Mesendoderm (in vitro differentiated cells): ENCODE data around the gene ERGIC1.
"Not testable (repeated sequence)": the region's sequence is repeated elsewhere in the genome, so short reads cannot be mapped to it uniquely, and the experiment has no call there.

Source experiments
- DNase-seq: peaks from one replicate; pipeline ENCODE4 v3.0.0; 2013
- H2AK5ac ChIP-seq: 2 replicates; pipeline ENCODE4 v1.6.1; 2013; ENCODE audit warnings: low read length, inconsistent platforms
- H2BK120ac ChIP-seq: 2 replicates; pipeline ENCODE4 v1.6.1; 2013; ENCODE audit warnings: low read depth, mild to moderate bottlenecking, low read length, moderate library complexity, mixed read lengths
- H2BK15ac ChIP-seq: replicated peaks from 2 replicates; pipeline ENCODE4 v1.6.1; 2013; ENCODE audit warnings: low read depth, mild to moderate bottlenecking, moderate library complexity
- H2BK5ac ChIP-seq: 2 replicates; pipeline ENCODE4 v1.6.1; 2013; ENCODE audit warnings: low read length, inconsistent platforms
- H3K18ac ChIP-seq: 2 replicates; pipeline ENCODE4 v1.6.1; 2013; ENCODE audit warnings: mild to moderate bottlenecking, low read length, mixed read lengths
- H3K23ac ChIP-seq: one replicate; pipeline ENCODE4 v1.6.1; 2013; ENCODE audit warnings: low read length
- H3K27ac ChIP-seq: 2 replicates; pipeline ENCODE4 v1.5.1; 2013; ENCODE audit warnings: low read depth, mild to moderate bottlenecking, inconsistent platforms, low read length, moderate library complexity
- H3K27me3 ChIP-seq: 2 replicates; pipeline ENCODE4 v1.6.1; 2013; ENCODE audit warnings: low read length, control low read depth, mild to moderate bottlenecking, inconsistent platforms; ENCODE audit not compliant: insufficient read depth, poor library complexity
- H3K36me3 ChIP-seq: 2 replicates; pipeline ENCODE4 v1.6.1; 2013; ENCODE audit warnings: low read length, inconsistent platforms; ENCODE audit not compliant: control insufficient read depth, insufficient read depth
- H3K4ac ChIP-seq: one replicate; pipeline ENCODE4 v1.6.1; 2013; ENCODE audit warnings: low read depth, mild to moderate bottlenecking, low read length, moderate library complexity
- H3K4me1 ChIP-seq: 2 replicates; pipeline ENCODE4 v1.6.1; 2013; ENCODE audit warnings: low read depth, low read length, inconsistent platforms; ENCODE audit not compliant: control insufficient read depth
- H3K4me2 ChIP-seq: 2 replicates; pipeline ENCODE4 v1.6.1; 2013; ENCODE audit warnings: low read length
- H3K4me3 ChIP-seq: 2 replicates; pipeline ENCODE4 v1.5.1; 2013; ENCODE audit warnings: mild to moderate bottlenecking, low read length
- H3K56ac ChIP-seq: one replicate; pipeline ENCODE4 v1.6.1; 2013; ENCODE audit warnings: low read length
- H3K79me1 ChIP-seq: 2 replicates; pipeline ENCODE4 v1.6.1; 2013; ENCODE audit warnings: low read length, inconsistent platforms
- H3K79me2 ChIP-seq: 2 replicates; pipeline ENCODE4 v1.6.1; 2013; ENCODE audit warnings: mild to moderate bottlenecking, low read length; ENCODE audit not compliant: control insufficient read depth, insufficient read depth
- H3K9ac ChIP-seq: 2 replicates; pipeline ENCODE4 v1.6.1; 2013; ENCODE audit warnings: low read length, inconsistent platforms
- H4K5ac ChIP-seq: one replicate; pipeline ENCODE4 v1.6.1; 2013; ENCODE audit warnings: low read length
- H4K8ac ChIP-seq: one replicate; pipeline ENCODE4 v1.6.1; 2013; ENCODE audit warnings: low read depth, mild to moderate bottlenecking, control low read depth, low read length, moderate library complexity
- whole genome bisulfite sequencing: extraction: QIAGEN DNeasy Blood & Tissue Kit; methylation state at CpG from one replicate; pipeline ENCODE4 v1.1.7; 2013; ENCODE audit warnings: low lambda C conversion rate, missing lambda C conversion rate; ENCODE audit not compliant: insufficient coverage; ENCODE audit errors: extremely low coverage; 5-methylcytosine and 5-hydroxymethylcytosine counted together

Gene ERGIC1

DNA sequence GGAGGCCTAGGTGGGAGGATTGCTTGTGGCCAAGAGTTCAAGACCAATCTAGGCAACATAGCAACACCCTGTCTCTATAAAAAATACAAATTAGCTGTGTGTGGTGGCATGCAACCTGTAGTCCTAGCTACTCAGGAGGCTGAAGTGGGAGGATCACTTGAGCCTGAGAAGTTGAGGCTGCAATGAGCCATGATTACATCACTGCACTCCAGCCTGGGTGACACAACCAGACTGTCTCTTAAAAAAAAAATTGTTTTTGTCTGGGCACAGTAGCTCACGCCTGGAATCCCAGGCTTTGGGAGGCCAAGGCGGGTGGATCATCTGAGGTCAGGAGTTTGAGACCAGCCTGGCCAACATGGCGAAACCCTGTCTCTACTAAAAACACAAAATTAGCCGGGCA lies 23.1 kb upstream of the ERGIC1 start:
- not testable (repeated sequence) for H4K5ac ChIP-seq, H3K79me1 ChIP-seq, H3K4me3 ChIP-seq, H3K27me3 ChIP-seq, H2BK5ac ChIP-seq, H3K4me1 ChIP-seq, H2AK5ac ChIP-seq, H2BK120ac ChIP-seq, H3K27ac ChIP-seq, H3K4ac ChIP-seq, H3K23ac ChIP-seq, H3K18ac ChIP-seq, DNase-seq, H4K8ac ChIP-seq, H2BK15ac ChIP-seq, H3K4me2 ChIP-seq, H3K36me3 ChIP-seq, H3K79me2 ChIP-seq, H3K56ac ChIP-seq, H3K9ac ChIP-seq
- no CpG with 5 or more reads among the region's 4 CpGs for WGBS

DNA sequence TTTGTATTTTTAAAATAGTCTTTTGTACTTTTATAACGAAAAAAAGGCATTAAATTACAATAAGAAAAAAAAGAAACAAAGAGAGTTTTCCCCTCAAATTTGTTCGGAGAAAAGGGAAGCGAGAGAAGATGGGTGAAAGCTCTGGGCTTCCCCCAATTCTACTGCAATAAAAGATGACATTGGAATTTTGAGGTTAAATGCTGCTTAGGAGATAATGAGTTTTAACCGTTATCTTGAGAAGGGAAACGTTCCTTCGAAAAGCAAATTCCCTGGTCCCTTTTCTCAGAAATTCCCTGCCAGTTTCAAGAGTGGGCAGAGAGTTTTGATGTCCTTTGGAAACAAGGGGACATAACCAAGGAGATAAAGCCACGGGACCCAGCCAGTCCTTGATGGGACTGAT lies 18.4 kb upstream of the ERGIC1 start:
- Histone ChIP-seq H2BK15ac (no peak overlapping the region), H2BK5ac (no peak overlapping the region), H3K4ac (no peak overlapping the region), H4K8ac (no peak overlapping the region), H3K79me2 (no peaks in the 10 kb centered on the region), H2BK120ac (no peak overlapping the region), H3K56ac (no peak overlapping the region), H3K4me2 (no peak overlapping the region), H3K23ac (no peak overlapping the region), H3K4me1 (no peaks in the 10 kb centered on the region), H3K79me1 (no peaks in the 10 kb centered on the region), H4K5ac (no peak overlapping the region), H3K4me3 (no peak overlapping the region), H3K27ac (no peak overlapping the region), H3K27me3 (no peaks in the 10 kb centered on the region), H3K9ac (no peak overlapping the region), H3K18ac (no peak overlapping the region), H2AK5ac (no peak overlapping the region), H3K36me3 (no peaks in the 10 kb centered on the region)
- no peak for DNase-seq
- no CpG with 5 or more reads among the region's 7 CpGs for WGBS

DNA sequence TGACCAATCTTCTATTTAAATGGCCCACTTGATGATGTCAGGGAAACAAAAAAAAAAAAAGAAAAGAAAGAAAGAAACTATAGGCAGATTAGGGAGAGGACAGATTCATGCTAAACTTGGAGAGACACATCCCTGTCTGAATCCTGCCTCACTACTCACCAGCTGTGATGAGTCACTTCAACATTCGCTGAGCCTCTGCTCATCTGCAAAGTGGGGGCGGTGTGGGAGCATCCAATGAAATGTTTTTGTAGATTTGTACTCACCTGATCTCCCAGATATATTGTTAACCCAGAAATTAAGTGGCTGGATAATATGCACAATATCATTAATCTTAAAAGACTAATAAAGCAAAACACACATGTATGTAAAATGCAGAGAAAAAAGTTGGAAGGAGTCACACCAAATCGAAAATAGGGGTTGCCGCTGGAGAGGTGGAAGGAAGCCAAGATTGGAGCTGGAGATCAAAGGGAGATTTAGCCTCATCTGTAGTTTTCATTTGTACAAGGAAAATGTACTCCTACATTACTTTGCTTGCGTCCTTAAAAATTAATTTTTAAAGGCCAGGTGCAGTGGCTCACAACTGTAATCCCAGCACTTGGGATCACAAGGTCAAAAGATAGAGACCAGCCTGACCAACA lies 17.0 kb upstream of the ERGIC1 start:
- no peak for DNase-seq
- no peak overlapping the region for H4K8ac ChIP-seq
- no peak overlapping the region for H3K56ac ChIP-seq
- no peak overlapping the region for H3K27ac ChIP-seq
- H3K4ac ChIP-seq = no peak overlapping the region
- no peak overlapping the region for H2BK120ac ChIP-seq
- no peak overlapping the region for H3K23ac ChIP-seq
- no peaks in the 10 kb centered on the region for H3K4me1 ChIP-seq
- H2BK15ac ChIP-seq = no peak overlapping the region
- H3K79me1 ChIP-seq = no peaks in the 10 kb centered on the region
- H3K4me2 ChIP-seq = no peak overlapping the region
- no peaks in the 10 kb centered on the region for H3K27me3 ChIP-seq
- H3K79me2 ChIP-seq = no peaks in the 10 kb centered on the region
- H2BK5ac ChIP-seq = no peak overlapping the region
- H3K36me3 ChIP-seq = no peaks in the 10 kb centered on the region
- no CpG with 5 or more reads among the region's 5 CpGs for WGBS
- H3K4me3 ChIP-seq = no peak overlapping the region
- no peak overlapping the region for H4K5ac ChIP-seq
- H3K18ac ChIP-seq = no peak overlapping the region
- no peak overlapping the region for H3K9ac ChIP-seq
- H2AK5ac ChIP-seq = no peak overlapping the region

DNA sequence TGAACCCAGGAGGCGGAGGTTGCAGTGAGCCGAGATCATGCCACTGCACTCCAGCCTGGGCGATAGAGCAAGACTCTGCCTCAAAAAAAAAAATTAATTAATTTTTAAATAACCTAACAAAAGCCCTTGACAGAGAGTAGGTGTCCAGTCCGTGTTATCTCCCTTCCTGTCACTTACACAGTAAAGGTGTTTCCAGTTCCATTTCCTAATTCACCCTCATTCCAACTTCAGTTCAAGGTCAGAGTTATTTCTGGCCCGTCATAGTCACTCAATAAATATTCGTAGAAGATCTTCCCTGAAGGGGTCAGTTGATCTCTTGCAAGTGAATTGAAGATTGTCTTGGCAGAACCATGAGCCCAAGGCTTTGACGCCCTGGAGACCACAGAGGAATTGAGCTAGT lies 16.4 kb upstream of the ERGIC1 start:
- H3K27ac ChIP-seq = no peak overlapping the region
- no CpG with 5 or more reads among the region's 7 CpGs for WGBS
- no peak overlapping the region for H2BK5ac ChIP-seq

DNA sequence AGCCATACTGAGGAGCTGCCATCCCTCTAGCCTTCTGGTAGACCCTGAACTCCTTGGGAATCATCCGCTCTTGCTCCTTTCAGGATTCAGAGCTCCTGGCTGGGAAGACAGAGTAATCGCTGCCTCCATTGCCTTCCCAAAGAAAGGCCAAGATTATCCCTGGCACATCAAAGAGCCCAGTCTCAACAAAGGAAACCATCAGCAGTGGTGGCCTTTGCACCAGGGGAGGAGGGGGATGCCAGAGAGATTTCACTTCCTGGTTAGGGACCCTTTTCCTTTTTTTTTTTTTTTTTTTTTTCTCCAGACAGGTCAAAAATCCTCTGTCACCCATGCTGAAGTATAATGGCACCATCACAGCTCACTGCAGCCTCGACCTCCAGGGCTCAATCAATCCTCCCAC lies 16.0 kb upstream of the ERGIC1 start:
- no peak overlapping the region for H4K8ac ChIP-seq
- no peak overlapping the region for H4K5ac ChIP-seq
- no peak overlapping the region for H3K4ac ChIP-seq
- H3K18ac ChIP-seq = no peak overlapping the region
- H2AK5ac ChIP-seq = no peak overlapping the region
- no peak overlapping the region for H2BK120ac ChIP-seq
- DNase-seq = no peak
- no peaks in the 10 kb centered on the region for H3K27me3 ChIP-seq
- H3K79me2 ChIP-seq = no peaks in the 10 kb centered on the region
- H3K79me1 ChIP-seq = no peaks in the 10 kb centered on the region
- no peak overlapping the region for H3K56ac ChIP-seq
- no peaks in the 10 kb centered on the region for H3K4me1 ChIP-seq
- no peak overlapping the region for H3K4me2 ChIP-seq
- H3K23ac ChIP-seq = no peak overlapping the region
- no peak overlapping the region for H3K9ac ChIP-seq
- no peak overlapping the region for H3K27ac ChIP-seq
- no peak overlapping the region for H2BK15ac ChIP-seq
- no peak overlapping the region for H2BK5ac ChIP-seq
- no peak overlapping the region for H3K4me3 ChIP-seq
- no CpG with 5 or more reads among the region's 3 CpGs for WGBS
- no peaks in the 10 kb centered on the region for H3K36me3 ChIP-seq

More for the DNA sequence above, 16.4 kb upstream of the ERGIC1 start:
- H2BK120ac ChIP-seq = no peak overlapping the region
- no peaks in the 10 kb centered on the region for H3K4me1 ChIP-seq
- H4K8ac ChIP-seq = no peak overlapping the region
- H3K4me2 ChIP-seq = no peak overlapping the region
- H3K27me3 ChIP-seq = no peaks in the 10 kb centered on the region
- no peak overlapping the region for H3K23ac ChIP-seq
- DNase-seq = no peak
- no peaks in the 10 kb centered on the region for H3K36me3 ChIP-seq
- H3K4me3 ChIP-seq = no peak overlapping the region
- H3K18ac ChIP-seq = no peak overlapping the region
- no peak overlapping the region for H4K5ac ChIP-seq
- H2BK15ac ChIP-seq = no peak overlapping the region
- H3K79me1 ChIP-seq = no peaks in the 10 kb centered on the region
- H3K4ac ChIP-seq = no peak overlapping the region
- H2AK5ac ChIP-seq = no peak overlapping the region
- H3K56ac ChIP-seq = no peak overlapping the region
- H3K79me2 ChIP-seq = no peaks in the 10 kb centered on the region
- no peak overlapping the region for H3K9ac ChIP-seq

DNA sequence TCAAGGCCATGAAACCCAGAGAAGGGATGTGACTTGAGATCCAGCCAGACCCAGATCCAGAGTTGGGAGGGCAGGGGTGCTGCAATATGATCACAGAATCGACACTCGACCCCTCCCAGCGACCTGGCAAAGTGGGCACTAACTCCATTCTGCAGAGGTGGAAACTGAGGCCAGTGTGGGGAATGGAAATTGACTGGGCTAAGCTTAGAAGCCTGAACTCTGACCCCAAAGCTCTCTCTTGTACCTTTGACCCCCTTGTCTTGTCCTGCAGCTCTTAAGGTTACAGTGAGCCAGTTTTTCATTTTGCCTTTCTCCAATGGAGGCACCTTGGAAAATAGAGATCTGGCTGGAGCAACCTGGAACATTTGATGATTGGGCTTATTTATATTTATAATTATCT lies 14.5 kb upstream of the ERGIC1 start:
- H3K79me1 ChIP-seq = no peaks in the 10 kb centered on the region
- no peak overlapping the region for H3K23ac ChIP-seq
- no peak overlapping the region for H2BK5ac ChIP-seq
- H3K4me2 ChIP-seq = no peak overlapping the region
- H3K4ac ChIP-seq = no peak overlapping the region
- no peak overlapping the region for H2BK15ac ChIP-seq
- no peak overlapping the region for H3K27ac ChIP-seq
- no peak overlapping the region for H2AK5ac ChIP-seq
- no peaks in the 10 kb centered on the region for H3K27me3 ChIP-seq
- no peak for DNase-seq
- H4K5ac ChIP-seq = no peak overlapping the region
- no peak overlapping the region for H3K9ac ChIP-seq
- no peaks in the 10 kb centered on the region for H3K36me3 ChIP-seq
- no peak overlapping the region for H3K4me3 ChIP-seq
- H3K18ac ChIP-seq = no peak overlapping the region
- H4K8ac ChIP-seq = no peak overlapping the region
- no peak overlapping the region for H2BK120ac ChIP-seq
- no CpG with 5 or more reads among the region's 3 CpGs for WGBS
- no peaks in the 10 kb centered on the region for H3K79me2 ChIP-seq
- peaks cover 6% of the 10 kb centered on the region for H3K4me1 ChIP-seq
- H3K56ac ChIP-seq = no peak overlapping the region
